GM12872 (cell line): Measurements from ENCODE around the gene CILP2.

Experiments used
- TF ChIP-seq, protein P1 (sequence below): IDR thresholded peaks from 3 replicates; pipeline ENCODE4 v1.5.1; 2011; ENCODE audit warnings: low read depth, mild to moderate bottlenecking, low read length, moderate library complexity; ENCODE audit not compliant: insufficient read depth

The CILP2 gene, protein sequence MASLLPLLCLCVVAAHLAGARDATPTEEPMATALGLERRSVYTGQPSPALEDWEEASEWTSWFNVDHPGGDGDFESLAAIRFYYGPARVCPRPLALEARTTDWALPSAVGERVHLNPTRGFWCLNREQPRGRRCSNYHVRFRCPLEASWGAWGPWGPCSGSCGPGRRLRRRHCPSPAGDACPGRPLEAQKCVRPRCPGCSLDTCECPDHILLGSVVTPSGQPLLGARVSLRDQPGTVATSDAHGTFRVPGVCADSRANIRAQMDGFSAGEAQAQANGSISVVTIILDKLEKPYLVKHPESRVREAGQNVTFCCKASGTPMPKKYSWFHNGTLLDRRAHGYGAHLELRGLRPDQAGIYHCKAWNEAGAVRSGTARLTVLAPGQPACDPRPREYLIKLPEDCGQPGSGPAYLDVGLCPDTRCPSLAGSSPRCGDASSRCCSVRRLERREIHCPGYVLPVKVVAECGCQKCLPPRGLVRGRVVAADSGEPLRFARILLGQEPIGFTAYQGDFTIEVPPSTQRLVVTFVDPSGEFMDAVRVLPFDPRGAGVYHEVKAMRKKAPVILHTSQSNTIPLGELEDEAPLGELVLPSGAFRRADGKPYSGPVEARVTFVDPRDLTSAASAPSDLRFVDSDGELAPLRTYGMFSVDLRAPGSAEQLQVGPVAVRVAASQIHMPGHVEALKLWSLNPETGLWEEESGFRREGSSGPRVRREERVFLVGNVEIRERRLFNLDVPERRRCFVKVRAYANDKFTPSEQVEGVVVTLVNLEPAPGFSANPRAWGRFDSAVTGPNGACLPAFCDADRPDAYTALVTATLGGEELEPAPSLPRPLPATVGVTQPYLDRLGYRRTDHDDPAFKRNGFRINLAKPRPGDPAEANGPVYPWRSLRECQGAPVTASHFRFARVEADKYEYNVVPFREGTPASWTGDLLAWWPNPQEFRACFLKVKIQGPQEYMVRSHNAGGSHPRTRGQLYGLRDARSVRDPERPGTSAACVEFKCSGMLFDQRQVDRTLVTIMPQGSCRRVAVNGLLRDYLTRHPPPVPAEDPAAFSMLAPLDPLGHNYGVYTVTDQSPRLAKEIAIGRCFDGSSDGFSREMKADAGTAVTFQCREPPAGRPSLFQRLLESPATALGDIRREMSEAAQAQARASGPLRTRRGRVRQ

DNA sequence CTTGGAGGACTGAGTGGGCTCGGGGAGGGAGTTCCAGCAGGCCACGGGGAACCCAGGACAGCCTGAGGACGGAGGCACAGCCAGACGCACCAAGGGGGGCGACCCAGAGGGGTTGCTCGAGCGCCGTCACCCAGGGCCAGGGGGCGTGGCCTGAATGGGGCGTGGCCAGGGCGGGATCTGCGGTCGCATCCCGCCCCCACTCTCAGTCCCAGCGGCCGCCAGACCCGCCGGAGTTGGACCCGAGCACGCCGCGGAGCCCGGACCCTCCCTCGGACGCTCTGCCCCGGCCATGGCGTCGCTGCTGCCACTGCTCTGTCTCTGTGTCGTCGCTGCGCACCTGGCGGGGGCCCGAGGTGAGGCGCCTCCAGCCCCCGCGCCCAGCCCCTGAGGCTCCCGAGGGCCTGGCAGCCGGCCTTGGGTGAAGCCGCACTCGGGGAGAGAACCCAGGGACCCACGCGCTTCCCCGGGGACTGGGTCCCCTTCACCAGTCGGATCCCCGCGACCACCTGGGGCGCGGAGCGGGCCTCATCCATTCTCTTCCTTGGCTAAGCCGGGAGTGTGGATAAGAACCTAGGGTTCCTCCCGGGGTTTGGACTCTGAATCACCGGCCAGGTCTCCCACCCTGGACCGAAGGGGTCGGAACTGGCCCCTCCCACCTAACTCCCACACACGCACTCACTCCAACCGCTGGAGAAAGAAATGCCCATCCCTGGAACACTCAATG is at the start of gene CILP2:
TSS of gene CILP2 (plus strand) at position 205 of the 724 bp plus-strand sequence. CDS start at position 290, 85 bp downstream.
- TF ChIP-seq, protein P1, sequence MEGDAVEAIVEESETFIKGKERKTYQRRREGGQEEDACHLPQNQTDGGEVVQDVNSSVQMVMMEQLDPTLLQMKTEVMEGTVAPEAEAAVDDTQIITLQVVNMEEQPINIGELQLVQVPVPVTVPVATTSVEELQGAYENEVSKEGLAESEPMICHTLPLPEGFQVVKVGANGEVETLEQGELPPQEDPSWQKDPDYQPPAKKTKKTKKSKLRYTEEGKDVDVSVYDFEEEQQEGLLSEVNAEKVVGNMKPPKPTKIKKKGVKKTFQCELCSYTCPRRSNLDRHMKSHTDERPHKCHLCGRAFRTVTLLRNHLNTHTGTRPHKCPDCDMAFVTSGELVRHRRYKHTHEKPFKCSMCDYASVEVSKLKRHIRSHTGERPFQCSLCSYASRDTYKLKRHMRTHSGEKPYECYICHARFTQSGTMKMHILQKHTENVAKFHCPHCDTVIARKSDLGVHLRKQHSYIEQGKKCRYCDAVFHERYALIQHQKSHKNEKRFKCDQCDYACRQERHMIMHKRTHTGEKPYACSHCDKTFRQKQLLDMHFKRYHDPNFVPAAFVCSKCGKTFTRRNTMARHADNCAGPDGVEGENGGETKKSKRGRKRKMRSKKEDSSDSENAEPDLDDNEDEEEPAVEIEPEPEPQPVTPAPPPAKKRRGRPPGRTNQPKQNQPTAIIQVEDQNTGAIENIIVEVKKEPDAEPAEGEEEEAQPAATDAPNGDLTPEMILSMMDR = no peak

- TF ChIP-seq, protein P1 = no peak
Measured at GRCh38 chr19:19488875-19489690, 49.0 kb upstream of the CILP2 start.

DNA sequence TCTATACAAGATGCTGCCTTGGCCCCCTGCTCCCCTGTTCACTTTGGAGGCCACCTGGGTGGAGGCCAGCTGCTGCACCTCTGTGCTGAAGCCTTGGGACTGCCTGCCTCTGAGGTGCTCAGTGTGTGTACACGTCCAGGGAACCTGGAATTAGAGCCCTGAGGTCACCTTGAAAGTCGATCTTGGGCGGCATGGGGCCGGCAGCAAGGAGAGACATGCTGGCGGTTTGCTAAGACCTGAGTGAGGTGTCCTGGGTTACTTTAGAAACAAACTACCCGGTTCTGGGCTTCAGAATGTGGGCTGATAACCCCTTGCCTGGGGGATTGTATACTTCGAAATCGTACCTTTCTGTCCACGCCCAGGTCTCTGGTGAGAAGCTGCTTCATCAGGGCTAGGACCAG is 48.3 kb upstream of the CILP2 start:
- TF ChIP-seq, protein P1 = no peak

- TF ChIP-seq, protein P1 = peak; percentile 83
Measured at GRCh38 chr19:19490214-19490968, 47.7 kb upstream of the CILP2 start.

GRCh38 chr19:19491321-19492025 is 46.6 kb upstream of the CILP2 start:
- TF ChIP-seq, protein P1 = no peak

DNA sequence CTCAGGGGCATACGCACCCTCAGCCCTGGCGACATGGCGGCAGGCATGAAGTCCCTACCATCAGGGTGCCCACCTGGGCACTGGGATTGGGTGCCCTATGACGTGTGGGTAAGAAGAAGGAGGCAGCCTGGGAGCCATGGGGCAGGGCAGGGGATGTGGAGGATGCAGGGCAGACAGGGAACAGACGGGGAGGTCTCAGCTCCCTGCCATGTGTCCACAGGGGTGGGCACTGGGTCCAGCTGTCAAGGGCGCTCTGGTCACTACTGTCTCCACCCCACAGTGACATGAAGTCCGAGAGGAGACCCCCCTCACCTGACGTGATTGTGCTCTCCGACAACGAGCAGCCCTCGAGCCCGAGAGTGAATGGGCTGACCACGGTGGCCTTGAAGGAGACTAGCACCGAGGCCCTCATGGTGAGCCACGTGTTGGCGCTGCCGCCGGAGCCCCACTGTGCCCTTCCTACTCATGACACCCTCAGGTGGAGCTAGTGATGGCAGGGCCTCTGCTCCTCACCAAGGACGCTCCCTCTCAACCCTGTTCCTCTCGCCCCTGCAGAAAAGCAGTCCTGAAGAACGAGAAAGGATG is 45.9 kb upstream of the CILP2 start:
- TF ChIP-seq, protein P1 = no peak
